ENCODE results near the gene NCK2. TPM values are rescaled to one million over a fixed set of nuclear protein-coding genes. Genes with fewer than 3 reads are reported as not detected.

Gene NCK2
- total and polyA plus RNA-seq, 9 of the 15 experiments (the other 6 are each of a cell fraction or from before 2014, with no cell fraction given): 0.90 to 27.9 (median 15.9) TPM

GRCh38 chr2:105796131-105796638 is 51.5 kb downstream of the NCK2 start (continued):
- TF ChIP-seq ATF3 (IDR thresholded peaks at IDR 0.05) (0 out of 2 replicates have a peak, but pooled peaks have one; percentile 9), ATF3 (CRISPR knock-in tag; conservative IDR thresholded peaks at IDR 0.05) (no peak), TCFL5 (CRISPR knock-in tag; conservative IDR thresholded peaks at IDR 0.05) (no peak), TGIF2 (CRISPR knock-in tag; IDR thresholded peaks at IDR 0.05) (no peak), HLTF (IDR thresholded peaks at IDR 0.05) (no peak), ZNF561 (CRISPR knock-in tag; conservative IDR thresholded peaks at IDR 0.05) (no peak), CREB3 (tag; conservative IDR thresholded peaks at IDR 0.05; ENCODE audit: low read depth) (0 out of 2 replicates have a peak, but pooled peaks have one; percentile 26), EP400 (IDR thresholded peaks at IDR 0.05) (0 out of 2 replicates have a peak, but pooled peaks have one; percentile 17), FOXP4 (CRISPR knock-in tag; IDR thresholded peaks at IDR 0.05; ENCODE audit: borderline replicate concordance) (no peak), ZNF778 (CRISPR knock-in tag; IDR thresholded peaks at IDR 0.05) (no peak), FOXO4 (CRISPR knock-in tag; IDR thresholded peaks at IDR 0.05) (no peak), HDAC2 (IDR thresholded peaks at IDR 0.05) (peak; percentile 23; the same call in 1 of the 2 replicates), EP300 (IDR thresholded peaks at IDR 0.05; ENCODE audit: low read length) (peak; percentile 54; the same call in 1 of the 2 replicates), STAT5B (CRISPR knock-in tag; IDR thresholded peaks at IDR 0.05) (no peak), GABPA (tag; conservative IDR thresholded peaks at IDR 0.05; ENCODE audit: low read depth) (peak; percentile 56), CEBPB (tag; IDR thresholded peaks at IDR 0.05) (peak; percentile 80), NR2C1 (IDR thresholded peaks at IDR 0.05) (no peak), NR2C1 (tag; IDR thresholded peaks at IDR 0.05) (peak; percentile 36; the same call in 1 of the 2 replicates), TCF15 (CRISPR knock-in tag; IDR thresholded peaks at IDR 0.05) (no peak), CBX1 (IDR thresholded peaks at IDR 0.05; ENCODE audit: low read depth) (no peak), ARID1B (IDR thresholded peaks at IDR 0.05) (peak; percentile 40; the same call in 1 of the 2 replicates)

All from K562 (cell line).